Activated CD8-positive, alpha-beta memory T cell treated with anti-CD3 and anti-CD28 coated beads, Interleukin-2, amount 50 U/mL, for 48 hours (primary cell): Measurements from ENCODE around the gene UROD.
A peak's percentile ranks its signal among the peaks of the same experiment; 100 is the strongest.
"Not testable (repeated sequence)": the region's sequence is repeated elsewhere in the genome, so short reads cannot be mapped to it uniquely, and the experiment has no call there.

Experiments
- DNase-seq: peaks from one replicate; pipeline ENCODE4 v3.0.0-alpha.2; 2020

UROD gene

DNA sequence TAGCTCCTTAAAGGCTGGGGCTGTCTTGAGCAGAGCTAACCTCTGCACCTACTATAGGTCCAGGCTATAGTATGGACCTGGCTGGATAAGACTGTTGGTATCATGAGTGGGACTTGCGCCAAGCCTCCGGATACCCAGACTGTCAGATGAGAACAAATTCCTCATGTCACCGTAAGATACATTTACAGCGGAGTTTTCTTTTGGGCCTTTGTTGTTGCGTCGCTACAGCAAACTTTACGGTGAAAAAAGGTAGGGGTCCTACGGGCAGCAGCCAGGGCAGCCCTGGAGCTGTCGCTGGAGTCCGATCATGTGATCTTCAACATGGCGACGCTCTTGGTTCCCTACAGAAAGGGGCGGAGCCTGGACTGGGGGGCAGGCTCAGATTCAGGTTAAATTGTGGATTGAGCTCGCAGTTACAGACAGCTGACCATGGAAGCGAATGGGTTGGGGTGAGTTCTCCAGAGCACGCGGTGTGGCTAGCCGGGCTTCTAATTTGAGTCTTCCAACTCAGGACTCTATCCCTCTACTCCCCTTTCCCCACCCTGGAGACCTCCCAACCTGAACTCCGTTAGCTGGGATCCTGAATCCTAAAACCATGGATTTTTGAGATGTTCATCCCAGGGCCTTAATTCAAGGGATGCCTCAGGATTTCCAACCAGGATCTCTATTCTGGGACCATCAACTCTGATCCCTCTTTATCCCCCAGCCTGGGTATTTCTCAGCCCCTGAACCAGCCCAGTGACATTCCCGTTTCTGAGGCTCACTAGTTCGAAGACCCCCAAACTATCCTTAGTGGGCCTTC is at the start of gene UROD:
Gene UROD, plus strand, starts transcription at position 418 of the 802 bp plus-strand sequence. Its CDS starts 12 bp downstream, at position 430.
- peak; percentile 88 for DNase-seq

DNA sequence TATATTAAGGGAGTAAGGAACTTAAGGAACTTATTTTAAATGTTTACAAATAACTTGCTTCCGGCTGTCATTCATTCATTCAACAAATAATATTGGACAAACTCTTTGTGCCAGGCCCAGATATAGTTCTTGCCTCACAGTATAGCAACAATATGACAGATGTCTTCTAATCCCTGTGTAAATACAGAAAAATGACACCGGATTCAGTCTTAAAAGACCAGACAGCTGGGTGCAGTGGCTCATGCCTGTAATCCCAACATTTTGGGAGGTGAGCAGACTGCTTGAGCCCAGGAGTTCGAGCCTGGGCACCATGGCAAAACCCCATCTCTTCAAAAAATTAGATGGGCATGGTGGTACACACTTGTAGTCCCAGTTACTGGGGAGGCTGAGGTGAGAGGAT is 49.3 kb upstream of the UROD start:
- DNase-seq = no peak

DNA sequence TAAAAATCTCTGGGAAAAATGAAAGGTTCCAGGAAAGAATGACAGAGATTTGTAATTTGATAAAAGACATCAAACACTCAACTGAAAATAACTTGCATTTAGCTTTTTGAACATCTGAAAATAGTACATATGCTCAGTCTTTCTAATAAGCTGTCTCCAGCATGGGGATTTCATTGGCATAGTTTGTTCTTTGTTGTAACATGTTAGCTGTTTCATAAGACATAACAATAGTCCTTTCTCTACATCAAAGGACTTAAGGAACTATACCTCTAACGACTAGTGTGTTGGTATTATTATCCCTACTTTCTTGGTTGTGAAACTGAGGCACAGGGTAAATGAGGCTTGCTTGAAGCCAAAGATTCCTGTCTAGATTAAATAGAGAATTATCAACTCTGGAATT is 47.7 kb upstream of the UROD start:
- no peak for DNase-seq

DNA sequence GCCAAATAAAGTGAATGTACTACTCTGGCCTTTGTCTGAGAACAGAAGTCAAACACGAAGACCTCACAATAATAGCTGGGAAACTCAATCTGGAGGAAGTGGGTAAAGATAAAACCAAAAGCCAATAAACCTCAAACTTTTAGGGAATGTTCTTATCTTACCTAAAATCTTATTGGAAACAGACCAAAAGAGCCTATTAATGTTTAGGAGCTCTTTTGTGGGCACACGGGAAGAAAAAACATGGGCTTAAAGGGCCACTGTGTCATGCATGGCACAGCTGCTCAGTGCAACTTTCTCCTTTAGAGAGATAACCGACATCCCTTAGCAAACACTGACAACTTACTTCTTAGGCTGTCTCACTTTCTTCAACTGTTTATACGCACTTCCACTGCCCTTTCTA is 41.7 kb upstream of the UROD start:
- no peak for DNase-seq

DNA sequence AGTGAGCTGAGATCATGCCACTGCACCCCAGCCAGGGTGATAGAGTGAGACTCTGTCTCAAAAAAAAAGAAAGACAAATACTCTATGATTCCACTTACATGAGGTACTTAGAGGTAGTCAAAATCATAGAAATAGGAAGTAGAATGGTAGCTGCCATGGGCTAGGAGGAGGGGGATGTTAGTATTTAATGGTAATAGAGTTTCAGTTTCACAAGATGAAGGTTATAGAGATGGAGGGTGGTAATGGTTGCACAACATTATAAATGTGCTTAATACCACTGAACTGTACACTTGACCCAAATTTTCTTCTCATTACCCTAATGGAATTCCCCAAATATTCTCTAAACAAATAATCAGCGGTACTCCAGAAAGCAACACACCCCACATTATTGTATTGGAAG is 38.4 kb upstream of the UROD start:
- no peak for DNase-seq

DNA sequence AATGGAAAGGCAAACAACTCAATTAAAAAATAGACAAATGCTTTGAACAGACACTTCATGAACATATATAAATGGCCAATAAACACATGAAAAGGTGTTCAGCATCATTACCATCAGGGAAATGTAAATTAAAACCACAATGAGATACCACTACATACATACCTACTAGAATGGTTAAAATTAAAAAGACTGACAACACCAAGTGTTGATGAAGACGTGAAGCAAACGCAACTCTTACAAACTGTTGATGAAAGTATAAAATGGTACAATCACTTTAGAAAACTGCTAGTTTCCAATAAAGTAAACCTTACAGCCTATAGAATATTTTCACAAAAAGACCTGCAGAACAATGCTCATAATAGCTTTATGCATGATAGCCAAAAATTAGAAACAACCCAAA is 35.8 kb upstream of the UROD start:
- no peak for DNase-seq

DNA sequence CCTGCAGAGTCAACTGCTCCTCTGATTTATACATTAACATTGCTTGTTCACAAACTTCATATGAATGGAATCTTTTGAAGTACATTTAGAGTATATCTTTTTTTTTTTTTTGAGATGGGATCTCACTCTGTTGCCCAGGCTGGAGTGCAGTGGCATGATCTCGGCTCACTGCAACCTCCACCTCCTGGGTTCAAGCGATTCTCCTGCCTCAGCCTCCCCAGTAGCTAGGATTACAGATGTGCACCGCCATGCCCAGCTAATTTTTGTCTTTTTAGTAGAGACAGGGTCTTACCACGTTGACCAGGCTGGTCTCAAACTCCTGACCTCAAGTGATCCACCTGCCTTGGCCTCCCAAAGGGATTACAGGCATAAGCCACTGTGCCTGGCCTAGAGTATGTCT is 34.7 kb upstream of the UROD start:
- not testable (repeated sequence) for DNase-seq

DNA sequence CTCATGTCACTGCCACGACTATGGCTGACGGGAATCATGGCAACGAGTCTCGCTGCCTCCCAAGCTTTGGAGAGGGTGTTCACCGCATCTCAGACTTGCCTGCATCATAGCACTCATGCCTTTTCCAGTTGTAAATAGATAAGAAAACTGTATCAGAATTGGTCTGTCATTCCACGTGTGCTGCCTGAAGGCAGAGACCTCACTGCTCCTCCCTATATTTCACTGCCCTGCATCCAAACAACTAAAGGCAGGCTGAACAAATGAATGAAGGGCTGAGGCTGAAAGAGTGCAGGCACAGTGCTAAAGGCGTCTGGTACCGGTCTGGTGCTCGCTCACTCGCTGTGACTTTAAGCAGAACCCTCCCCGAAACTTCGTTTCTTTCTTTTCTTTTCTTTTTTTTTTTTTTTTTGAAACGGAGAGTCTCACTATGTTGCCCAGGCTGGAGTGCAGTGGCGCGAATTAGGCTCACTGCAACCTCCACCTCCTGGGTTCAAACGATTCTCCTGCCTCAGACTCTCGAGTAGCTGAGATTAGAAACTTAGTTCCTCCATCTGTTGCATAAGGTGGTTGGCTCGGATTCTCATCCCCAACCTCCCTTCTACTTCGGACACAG is 26.2 kb upstream of the UROD start:
- no peak for DNase-seq

DNA sequence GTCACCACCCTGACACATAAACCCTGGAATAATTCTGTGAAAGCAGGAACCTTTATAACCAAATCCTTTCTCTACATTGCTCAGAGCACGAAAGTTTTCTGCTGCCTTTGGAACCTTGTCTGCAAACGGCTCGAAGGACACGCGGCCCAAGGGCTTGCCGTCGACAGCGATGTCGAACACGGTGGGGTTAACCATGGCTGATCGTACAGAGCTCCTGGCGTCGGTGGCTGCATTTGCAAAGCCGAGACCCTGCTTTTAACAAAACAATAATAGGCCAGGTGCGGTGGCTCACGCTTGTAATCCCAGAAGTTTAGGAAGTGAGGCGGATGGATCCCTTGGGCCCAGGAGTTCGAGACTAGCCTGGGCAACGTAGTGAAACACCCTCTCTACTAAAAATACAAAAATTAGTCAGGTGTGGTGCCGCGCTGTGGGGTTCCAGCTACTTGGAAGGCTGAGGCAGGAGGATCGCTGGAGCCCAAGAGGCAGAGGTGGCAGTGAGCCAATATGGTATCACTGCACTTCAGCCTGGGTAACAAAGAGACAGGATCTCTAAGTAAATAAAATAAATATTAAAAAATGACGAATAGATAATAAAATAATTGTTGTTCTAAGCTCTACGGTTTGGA is 23.4 kb upstream of the UROD start:
- no peak for DNase-seq

DNA sequence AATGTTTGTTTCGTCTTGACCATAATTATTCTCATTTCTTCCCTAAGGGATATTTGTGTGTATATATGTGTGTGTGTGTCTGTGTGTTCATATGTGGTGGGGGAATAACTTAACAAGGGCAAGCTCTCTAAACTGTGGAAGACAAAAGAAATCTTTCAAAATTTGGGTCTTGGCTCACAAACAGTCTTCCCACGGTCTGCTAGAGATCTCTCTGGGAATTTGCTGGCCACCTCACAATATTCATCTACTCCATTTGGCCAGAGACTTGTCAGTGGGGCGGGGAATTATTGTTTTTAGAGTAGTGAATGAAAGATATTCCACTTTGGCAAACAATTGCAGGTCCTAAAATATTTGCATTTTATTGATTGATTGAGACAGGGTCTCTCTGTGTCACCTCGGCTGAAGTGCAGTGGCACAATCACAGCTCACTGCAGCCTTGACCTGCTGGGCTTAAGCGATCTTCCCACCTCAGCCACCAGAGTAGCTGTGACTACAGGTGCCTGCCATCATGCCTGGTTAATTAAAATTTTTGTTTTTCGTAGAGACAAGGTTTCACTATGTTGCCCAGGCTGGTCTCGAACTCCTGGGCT is 17.6 kb upstream of the UROD start:
- DNase-seq = no peak

DNA sequence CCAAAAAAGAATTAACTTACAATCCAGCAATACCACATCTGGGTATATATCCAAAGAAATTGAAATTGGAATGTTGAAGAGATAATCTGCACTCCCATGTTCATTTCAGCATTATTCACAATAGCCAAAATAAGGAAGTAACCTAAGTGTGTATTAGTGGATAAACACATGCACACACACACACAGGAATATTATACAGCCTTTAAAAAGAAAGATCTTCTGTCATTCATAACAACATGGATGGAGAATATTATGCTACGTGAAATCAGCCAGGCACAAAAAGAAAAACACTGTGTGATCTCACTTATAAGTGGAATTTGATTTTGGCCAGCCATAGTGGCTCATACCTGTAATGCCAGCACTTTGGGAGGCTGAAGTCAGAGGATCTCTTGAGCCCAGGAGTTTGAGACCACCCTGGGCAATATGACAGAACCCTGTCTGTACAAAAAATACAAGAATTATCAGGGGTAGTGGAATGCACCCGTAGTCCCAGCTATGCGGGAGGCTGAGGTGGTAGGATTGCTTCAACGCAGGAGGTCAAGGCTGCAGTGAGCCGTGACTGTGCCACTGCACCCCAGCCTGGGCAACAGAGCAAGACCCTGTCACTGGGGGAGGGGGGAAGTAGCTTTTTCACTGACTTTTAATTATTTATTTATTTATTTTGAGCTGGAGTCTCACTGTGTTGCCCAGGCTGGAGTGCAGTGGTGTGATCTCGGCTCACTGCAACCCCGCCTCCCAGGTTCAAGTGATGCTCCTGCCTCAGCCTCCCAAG is 16.4 kb upstream of the UROD start:
- DNase-seq = no peak

DNA sequence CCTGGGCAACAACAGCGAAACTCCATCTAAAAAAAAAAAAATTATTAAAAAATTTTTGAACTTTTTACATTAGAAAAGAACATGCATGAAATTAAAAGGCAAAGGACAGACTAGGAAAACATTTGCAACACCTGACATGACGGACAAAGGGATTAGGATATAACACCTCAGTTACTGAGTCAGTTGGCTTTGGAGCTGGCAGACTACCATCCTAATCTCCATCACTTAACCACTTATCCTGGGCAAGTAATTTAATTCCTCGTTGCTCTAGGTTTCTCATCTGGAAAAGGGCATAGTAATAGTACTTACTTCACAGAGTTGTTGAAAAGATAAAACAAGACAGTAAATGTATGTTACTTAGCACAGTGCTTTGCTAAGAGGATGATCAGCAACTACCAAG is 12.8 kb upstream of the UROD start:
- no peak for DNase-seq

DNA sequence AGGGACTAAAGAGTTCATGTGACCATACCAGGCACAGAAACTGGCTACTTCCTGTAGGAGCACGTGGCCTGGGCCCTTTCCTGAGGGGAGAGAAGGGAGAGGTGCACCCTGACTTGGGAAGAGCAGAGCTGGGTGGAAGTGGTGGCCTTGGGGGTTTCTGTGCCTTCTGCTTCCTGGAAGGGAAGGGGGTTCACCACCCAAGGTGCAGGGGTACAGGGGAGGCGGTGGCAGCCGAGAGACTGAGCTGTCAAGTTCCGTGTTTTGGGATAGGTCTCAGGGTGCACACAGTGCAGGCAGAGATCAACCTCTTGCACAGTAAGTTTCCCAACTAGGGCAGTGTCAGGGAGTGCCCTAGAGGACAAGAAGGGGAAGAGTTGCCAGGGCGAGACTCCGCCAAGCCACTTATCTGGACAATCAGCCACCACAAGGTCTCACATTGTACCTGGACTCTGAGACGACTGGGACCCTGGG is 11.0 kb upstream of the UROD start:
- no peak for DNase-seq

DNA sequence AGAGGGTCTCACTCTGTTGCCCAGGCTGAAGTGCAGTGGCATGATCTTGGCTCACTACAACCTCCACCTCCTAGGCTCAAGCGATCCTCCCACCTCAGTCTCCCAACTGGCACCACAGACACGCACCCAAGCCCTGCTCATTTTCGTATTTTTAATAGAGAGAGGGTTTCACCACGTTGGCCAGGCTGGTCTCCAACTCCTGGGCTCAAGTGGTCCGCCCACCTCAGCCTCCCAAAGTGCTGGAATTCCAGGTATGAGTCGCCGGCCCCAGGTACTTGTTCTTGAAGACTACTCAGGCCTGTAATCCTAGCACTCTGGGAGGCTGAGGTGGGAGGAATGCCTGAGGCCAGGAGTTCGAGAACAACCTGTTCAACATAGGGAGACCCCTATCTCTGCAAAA is 10.5 kb upstream of the UROD start:
- DNase-seq = not testable (repeated sequence)

DNA sequence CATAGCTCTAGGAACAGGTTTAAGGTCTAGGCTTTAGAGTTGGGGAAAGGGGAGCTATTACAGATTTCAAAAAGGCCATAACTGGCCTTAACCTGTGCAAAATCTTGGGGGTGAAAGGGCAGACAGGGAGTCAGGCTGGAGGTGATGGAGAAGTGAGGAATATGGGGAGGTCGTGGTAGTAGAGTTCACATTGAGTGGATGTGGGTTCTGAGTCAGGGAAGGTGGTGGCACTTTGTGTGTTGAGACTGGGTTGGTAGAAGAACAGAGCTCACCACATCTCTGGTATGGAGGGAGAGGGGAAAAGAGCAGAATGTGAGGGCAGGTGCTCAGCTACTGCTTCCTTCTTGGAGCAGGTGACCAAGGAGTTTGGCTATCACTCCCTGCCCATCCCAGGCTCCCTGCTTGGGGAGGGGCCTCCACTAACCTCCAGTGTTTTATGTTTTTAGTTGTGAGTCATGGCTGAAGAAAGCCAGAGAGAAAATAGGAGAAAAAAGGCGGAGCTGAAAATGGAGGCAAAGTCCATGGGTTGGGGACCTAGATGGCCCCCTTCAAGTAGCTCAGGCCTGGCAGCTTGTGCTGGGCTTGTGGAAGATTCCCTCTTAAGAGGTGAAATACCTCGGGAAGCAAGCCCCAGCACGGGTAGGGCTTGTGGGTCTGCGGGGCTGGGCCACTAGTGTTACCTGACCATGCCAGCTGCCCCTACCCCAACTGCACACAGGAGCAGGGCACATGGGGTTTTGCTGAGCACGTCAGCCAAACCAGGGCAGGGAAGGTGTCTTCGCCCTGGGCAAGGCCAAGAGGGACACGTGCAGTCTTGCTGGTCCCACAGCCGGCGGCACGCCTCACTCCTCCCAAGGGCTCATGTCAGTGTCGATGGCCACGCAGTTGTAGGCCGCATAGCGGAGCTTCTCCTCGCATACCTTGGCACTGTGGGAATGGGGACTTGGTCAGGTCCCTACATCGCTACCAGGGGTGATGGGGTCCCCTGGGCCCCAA is 9.1 kb upstream of the UROD start:
- DNase-seq = no peak

DNA sequence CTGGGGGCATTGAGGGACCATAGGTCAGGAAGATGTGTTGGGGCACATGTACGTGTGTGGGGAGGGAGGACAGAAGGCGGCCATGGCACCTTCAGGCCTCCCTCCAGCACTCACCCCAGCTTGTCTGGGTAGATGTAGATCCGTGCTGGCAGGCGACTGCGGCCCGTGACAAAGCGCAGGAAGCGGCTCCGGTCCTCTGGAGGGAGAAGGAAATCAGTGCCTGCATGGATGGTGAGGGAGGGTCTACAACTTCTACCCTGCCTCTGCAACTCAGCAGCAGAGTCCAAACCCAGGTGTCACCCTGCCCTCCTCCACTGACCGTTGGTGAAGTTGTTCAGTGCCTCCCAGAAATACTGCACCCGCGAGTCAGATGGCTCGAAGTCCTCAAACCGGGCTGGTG is 8.3 kb upstream of the UROD start:
- DNase-seq = no peak

DNA sequence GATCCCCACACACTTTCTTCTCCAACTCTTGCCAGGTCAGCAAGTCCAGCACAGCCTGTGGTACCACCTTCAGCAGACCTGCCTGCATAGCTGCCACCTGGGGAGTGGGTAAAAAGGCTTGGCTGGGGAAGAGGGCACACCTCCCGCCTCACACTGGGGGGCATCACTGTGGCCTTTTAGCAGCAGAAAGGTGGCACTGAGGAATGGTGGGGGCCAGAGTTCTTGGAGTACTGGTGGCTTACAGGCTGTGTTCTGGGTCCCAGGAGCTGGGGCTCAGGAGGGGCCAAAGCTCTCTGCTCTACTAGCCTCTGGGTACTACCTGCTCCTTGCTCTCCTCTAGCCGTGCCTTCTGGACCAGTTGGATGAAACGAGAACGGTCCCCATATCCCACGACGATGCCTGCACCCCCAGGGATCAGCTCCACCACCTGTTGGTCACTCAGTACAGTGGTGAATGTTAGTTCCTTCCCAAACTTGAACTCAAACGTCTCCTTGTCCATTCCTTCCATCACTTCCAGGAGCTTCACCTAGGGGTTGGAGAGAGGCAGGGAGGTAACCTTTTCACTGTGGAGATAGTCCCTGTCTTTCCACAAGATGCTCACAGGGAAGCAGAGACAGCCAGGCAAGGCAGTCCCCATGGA is 7.7 kb upstream of the UROD start:
- DNase-seq = no peak

DNA sequence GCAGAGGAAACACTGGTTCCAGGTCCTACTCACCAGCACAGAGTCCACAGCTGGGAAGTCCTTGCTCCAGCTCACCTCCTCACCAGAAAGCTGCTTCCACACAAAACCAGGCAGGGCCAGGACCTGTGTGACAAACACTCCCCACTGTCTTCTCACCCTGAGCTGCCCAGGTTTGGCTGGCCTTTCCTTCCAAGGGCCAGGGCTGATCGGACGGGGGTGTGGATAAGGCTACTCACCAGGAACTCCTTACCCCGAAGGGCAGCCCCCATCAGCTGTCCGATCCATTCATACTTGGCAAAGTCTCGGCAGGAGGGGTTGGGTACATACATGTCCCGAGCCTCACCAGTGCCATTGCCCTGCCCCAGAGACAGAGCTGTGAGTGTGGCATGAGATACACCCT is 6.3 kb upstream of the UROD start:
- no peak for DNase-seq

DNA sequence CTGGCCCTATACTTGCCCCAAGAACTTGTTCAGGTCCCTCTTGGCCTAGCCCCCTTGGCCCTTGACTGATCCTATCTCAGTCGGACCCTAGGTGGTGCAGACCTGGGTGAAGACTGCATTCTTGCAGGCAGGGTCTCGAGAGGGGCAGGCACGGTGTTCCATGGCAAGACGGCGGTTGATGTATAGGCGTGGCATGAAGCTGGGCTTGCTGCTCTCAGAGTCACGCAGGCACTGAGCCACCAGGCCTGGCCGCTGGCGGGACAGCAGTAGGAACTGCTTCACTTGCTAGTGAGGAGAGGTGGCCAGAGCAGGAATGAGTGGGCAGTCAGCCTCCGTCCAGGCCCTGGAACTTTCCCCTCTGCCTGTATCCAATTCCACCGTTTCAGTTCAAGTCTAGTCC is 4.7 kb upstream of the UROD start:
- DNase-seq = no peak

DNA sequence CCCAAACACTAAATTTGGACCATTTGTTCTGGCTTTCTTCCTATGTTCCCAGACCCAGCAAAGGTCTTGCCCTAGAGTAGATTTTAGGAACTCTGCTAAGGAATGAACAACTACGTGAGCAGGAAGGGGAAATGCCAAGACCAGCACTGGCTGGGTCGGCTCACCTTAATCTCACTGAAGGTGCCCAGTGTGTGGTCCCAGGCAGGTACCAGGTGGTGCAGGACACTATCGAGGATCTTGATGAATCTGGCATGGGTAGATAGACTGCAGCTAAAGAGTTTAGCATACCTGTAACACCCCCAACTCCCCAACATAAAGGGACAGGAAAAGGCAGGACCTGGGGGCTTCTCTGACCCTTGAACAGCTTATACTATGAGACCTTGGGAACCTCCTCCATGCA is 4.0 kb upstream of the UROD start:
- no peak for DNase-seq

DNA sequence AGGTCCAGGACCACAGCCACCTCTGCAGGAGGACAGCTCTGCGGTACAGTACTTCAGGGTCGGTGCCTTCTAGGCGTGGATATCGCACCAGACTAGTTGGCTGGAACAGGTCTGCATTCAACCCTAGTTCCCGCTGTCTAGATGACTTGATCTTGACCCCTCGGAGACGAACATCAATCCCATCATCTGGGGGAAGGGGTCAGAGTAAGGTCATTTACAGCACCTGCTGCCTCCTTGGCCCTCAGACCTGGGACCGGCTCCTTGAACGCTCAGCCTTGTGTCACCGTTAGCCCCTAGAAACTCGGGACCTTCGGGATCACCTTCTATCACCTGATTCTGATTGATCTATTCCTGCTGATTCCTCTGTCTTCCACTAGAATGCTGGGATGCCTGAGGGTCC is 3.5 kb upstream of the UROD start:
- no peak for DNase-seq
